ENCODE measurements around the gene NCAPG. TPM values are rescaled to one million over a fixed set of nuclear protein-coding genes. Genes with fewer than 3 reads are reported as not detected.

Gene NCAPG
- polyA plus RNA-seq, 3 donors = not detected

- H3K4me1 ChIP-seq (ENCODE audit: control insufficient read depth in 1 of 2, insufficient read depth in 2 of 2, low read length in 2 of 2) = no peaks in the 10 kb centered on the region
- H3K4me3 ChIP-seq (replicated peaks in 1 of 3; ENCODE audit: low read depth in 2 of 3, low read length in 3 of 3) = no peak overlapping the region
- no peak overlapping the region for H3K9ac ChIP-seq (ENCODE audit: insufficient read depth, low read length, poor library complexity, severe bottlenecking)
- TF ChIP-seq, protein P1, sequence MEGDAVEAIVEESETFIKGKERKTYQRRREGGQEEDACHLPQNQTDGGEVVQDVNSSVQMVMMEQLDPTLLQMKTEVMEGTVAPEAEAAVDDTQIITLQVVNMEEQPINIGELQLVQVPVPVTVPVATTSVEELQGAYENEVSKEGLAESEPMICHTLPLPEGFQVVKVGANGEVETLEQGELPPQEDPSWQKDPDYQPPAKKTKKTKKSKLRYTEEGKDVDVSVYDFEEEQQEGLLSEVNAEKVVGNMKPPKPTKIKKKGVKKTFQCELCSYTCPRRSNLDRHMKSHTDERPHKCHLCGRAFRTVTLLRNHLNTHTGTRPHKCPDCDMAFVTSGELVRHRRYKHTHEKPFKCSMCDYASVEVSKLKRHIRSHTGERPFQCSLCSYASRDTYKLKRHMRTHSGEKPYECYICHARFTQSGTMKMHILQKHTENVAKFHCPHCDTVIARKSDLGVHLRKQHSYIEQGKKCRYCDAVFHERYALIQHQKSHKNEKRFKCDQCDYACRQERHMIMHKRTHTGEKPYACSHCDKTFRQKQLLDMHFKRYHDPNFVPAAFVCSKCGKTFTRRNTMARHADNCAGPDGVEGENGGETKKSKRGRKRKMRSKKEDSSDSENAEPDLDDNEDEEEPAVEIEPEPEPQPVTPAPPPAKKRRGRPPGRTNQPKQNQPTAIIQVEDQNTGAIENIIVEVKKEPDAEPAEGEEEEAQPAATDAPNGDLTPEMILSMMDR (IDR thresholded peaks at IDR 0.05) = no peak
- peaks cover 0 to 4% (median 0%) of the 10 kb centered on the region in 7 donors for H3K9me3 Mint-ChIP-seq
- no peaks in the 10 kb centered on the region for H3K9me3 ChIP-seq (replicated peaks in 1 of 2; ENCODE audit: control insufficient read depth in 1 of 2, insufficient read depth in 1 of 2, low read length in 2 of 2)
- no peak overlapping the region for H3K27ac ChIP-seq (ENCODE audit: low read depth in 1 of 2, low read length in 2 of 2)
- no peak overlapping the region for H2AFZ ChIP-seq (ENCODE audit: insufficient read depth, low read depth, low read length, poor library complexity, severe bottlenecking)
- H3K36me3 Mint-ChIP-seq = peaks cover 8 to 11% of the 10 kb centered on the region in 2 donors
- no peaks in the 10 kb centered on the region for H3K27me3 Mint-ChIP-seq (ENCODE audit: low read depth in 3 of 3)
- no peak overlapping the region for H3K4me2 ChIP-seq (replicated peaks; ENCODE audit: extremely low read depth, low read length, poor library complexity, severe bottlenecking)
- intact Hi-C loops (cut with micrococcal nuclease) = no loop called here
- no peaks in the 10 kb centered on the region for H3K4me1 Mint-ChIP-seq
- no peak overlapping the region for H3K4me3 Mint-ChIP-seq
- no peak for DNase-seq
- WGBS (ENCODE audit: insufficient coverage) = 92% methylated on average over 2 of the region's 5 CpGs
- no peaks in the 10 kb centered on the region for H3K27me3 ChIP-seq (ENCODE audit: control insufficient read depth in 2 of 2, insufficient read depth in 2 of 2, low read length in 2 of 2)
- H3K79me2 ChIP-seq (ENCODE audit: insufficient read depth, low read length) = no peaks in the 10 kb centered on the region
- H3K36me3 ChIP-seq (replicated peaks in 1 of 2; ENCODE audit: control insufficient read depth in 1 of 2, insufficient read depth in 2 of 2, low read length in 2 of 2) = peaks cover 0 to 2% of the 10 kb centered on the region in 2 donors
- H3K27ac Mint-ChIP-seq = no peak overlapping the region
- no peaks in the 10 kb centered on the region for H4K20me1 ChIP-seq (ENCODE audit: insufficient read depth, low read length)
Observed at GRCh38 chr4:17877661-17878060, 66.9 kb downstream of the NCAPG start.

- Mint-ChIP-seq H3K9me3 (no peaks in the 10 kb centered on the region), H3K4me3 (no peak overlapping the region), H3K27me3 (ENCODE audit: low read depth in 3 of 3) (no peaks in the 10 kb centered on the region), H3K4me1 (no peaks in the 10 kb centered on the region), H3K27ac (no peak overlapping the region), H3K36me3 (peaks cover 14 to 20% of the 10 kb centered on the region in 2 donors)
- intact Hi-C loops (cut with micrococcal nuclease) = no loop called here
- Histone ChIP-seq H3K9ac (ENCODE audit: insufficient read depth, low read length, poor library complexity, severe bottlenecking) (no peak overlapping the region), H3K79me2 (ENCODE audit: insufficient read depth, low read length) (no peaks in the 10 kb centered on the region), H4K20me1 (ENCODE audit: insufficient read depth, low read length) (no peaks in the 10 kb centered on the region), H3K4me1 (ENCODE audit: control insufficient read depth in 1 of 2, insufficient read depth in 2 of 2, low read length in 2 of 2) (no peaks in the 10 kb centered on the region), H3K4me3 (replicated peaks in 1 of 3; ENCODE audit: low read depth in 2 of 3, low read length in 3 of 3) (no peak overlapping the region), H3K4me2 (replicated peaks; ENCODE audit: extremely low read depth, low read length, poor library complexity, severe bottlenecking) (no peak overlapping the region), H3K27ac (ENCODE audit: low read depth in 1 of 2, low read length in 2 of 2) (no peak overlapping the region), H3K9me3 (replicated peaks in 1 of 2; ENCODE audit: control insufficient read depth in 1 of 2, insufficient read depth in 1 of 2, low read length in 2 of 2) (no peaks in the 10 kb centered on the region), H2AFZ (ENCODE audit: insufficient read depth, low read depth, low read length, poor library complexity, severe bottlenecking) (no peak overlapping the region), H3K27me3 (ENCODE audit: control insufficient read depth in 2 of 2, insufficient read depth in 2 of 2, low read length in 2 of 2) (no peaks in the 10 kb centered on the region), H3K36me3 (replicated peaks in 1 of 2; ENCODE audit: control insufficient read depth in 1 of 2, insufficient read depth in 2 of 2, low read length in 2 of 2) (peaks cover 10 to 19% of the 10 kb centered on the region in 2 donors)
- no peak for DNase-seq
- TF ChIP-seq, protein P1 (IDR thresholded peaks at IDR 0.05) = no peak
- no CpG with 5 or more reads among the region's 2 CpGs for WGBS (ENCODE audit: insufficient coverage)
Observed at GRCh38 chr4:17884063-17884462, 73.3 kb downstream of the NCAPG start.
